Fibroblast of pulmonary artery (primary cell): Measurements from ENCODE around the gene PANK3.
"Not testable (repeated sequence)": the region's sequence is repeated elsewhere in the genome, so short reads cannot be mapped to it uniquely, and the experiment has no call there.

Source experiments
- DNase-seq: peaks from one replicate; pipeline ENCODE4 v3.0.0-alpha.2; 2010; ENCODE audit warnings: low read depth
- H3K4me3 ChIP-seq: replicated peaks from 2 replicates; pipeline ENCODE4 v1.5.1; 2011; ENCODE audit warnings: low read depth, mild to moderate bottlenecking, control low read depth, low read length, moderate library complexity
- CTCF ChIP-seq: IDR thresholded peaks from 2 replicates; pipeline ENCODE4 v1.5.1; 2011; ENCODE audit warnings: mild to moderate bottlenecking, control low read depth, low read length, inconsistent platforms; ENCODE audit errors: missing control alignments

PANK3 gene

DNA sequence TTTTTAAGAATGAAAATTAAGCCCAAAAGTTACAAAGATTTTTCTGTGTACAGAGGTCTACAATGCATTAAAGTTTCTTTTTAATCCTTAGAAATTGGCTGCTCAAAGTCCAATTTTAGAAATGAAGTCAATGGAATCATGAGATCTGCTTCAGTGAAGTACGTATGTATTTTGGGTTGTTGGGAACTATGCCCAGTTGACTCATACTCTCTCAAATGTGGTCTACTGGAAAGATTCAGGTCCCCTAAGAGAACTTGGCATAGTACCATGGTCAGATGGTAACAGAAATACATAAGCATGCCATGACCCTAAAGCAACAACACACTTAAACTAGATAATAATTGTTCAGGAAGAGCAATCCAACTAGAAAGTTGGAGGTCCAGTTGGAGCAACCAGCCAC lies 27.0 kb downstream of the PANK3 start:
- peak; percentile 99 for DNase-seq

GRCh38 chr5:168550656-168551055 lies 28.5 kb downstream of the PANK3 start:
- TF ChIP-seq CTCF: no peak
- H3K4me3 ChIP-seq: no peak overlapping the region
- peak; percentile 47 for DNase-seq

More for the DNA sequence above, 27.0 kb downstream of the PANK3 start:
- no peak for TF ChIP-seq CTCF
- H3K4me3 ChIP-seq: no peak overlapping the region

- no peak overlapping the region for H3K4me3 ChIP-seq
- no peak for TF ChIP-seq CTCF
- no peak for DNase-seq
Measured at GRCh38 chr5:168549554-168549953, 29.6 kb downstream of the PANK3 start.

DNA sequence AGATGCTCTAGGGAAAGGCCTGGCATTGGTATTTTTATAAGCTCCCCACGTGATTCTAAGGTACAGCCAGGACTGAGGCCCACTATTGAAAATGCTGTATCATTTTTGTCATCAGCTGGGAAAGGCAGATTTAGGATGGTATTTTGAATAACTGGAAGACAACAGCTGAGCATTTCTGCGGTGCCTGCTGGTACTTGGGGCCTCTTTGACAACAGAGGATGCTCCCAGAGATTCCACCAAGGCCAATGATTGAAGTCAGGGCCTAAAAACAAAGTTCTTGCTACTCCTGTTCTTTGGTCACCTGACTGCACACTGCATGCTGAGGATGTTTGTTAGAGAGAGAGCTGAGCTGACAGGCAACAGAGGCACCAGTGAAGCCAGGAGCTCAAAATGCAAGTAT lies 42.0 kb downstream of the PANK3 start:
- TF ChIP-seq CTCF: no peak
- DNase-seq: no peak

GRCh38 chr5:168534351-168534750 lies 44.8 kb downstream of the PANK3 start:
- H3K4me3 ChIP-seq, DNase-seq: not testable (repeated sequence)

More for the DNA sequence above, 42.0 kb downstream of the PANK3 start:
- H3K4me3 ChIP-seq: no peak overlapping the region

GRCh38 chr5:168531987-168532864 lies 46.9 kb downstream of the PANK3 start:
- no peak overlapping the region for H3K4me3 ChIP-seq
- DNase-seq: no peak
- no peak for TF ChIP-seq CTCF

DNA sequence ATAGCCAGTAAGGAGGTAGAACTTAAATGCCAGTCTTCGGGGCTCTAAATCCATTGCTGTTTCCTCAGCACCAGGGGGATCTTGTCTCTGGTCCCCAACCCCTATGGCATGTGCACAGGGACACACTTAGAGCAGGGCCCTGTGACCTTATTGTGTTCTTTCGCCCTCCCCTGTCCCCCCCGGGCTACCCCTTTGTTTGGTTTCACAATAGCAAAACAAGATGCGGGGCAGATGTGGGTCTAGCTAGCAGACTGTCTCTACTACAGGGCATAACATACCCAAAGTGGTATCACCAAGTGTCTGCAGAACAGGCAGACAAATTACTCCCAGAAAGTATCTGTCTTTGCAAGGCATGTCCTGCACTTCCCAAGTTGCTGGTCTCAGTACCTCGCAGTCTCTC lies 48.0 kb downstream of the PANK3 start:
- TF ChIP-seq CTCF: no peak
- no peak for DNase-seq
- no peak overlapping the region for H3K4me3 ChIP-seq
